Activated gamma-delta T cell treated with anti-CD3 and anti-CD28 coated beads, Interleukin-2, amount 50 U/mL, for 16 hours (primary cell): ENCODE results near the gene MSL3.
A peak's percentile ranks its signal among the peaks of the same experiment; 100 is the strongest.

Experiments used
- DNase-seq: peaks from one replicate; pipeline ENCODE4 v3.0.0-alpha.2; 2020; ENCODE audit warnings: low read depth

Gene MSL3, protein sequence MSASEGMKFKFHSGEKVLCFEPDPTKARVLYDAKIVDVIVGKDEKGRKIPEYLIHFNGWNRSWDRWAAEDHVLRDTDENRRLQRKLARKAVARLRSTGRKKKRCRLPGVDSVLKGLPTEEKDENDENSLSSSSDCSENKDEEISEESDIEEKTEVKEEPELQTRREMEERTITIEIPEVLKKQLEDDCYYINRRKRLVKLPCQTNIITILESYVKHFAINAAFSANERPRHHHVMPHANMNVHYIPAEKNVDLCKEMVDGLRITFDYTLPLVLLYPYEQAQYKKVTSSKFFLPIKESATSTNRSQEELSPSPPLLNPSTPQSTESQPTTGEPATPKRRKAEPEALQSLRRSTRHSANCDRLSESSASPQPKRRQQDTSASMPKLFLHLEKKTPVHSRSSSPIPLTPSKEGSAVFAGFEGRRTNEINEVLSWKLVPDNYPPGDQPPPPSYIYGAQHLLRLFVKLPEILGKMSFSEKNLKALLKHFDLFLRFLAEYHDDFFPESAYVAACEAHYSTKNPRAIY

DNA sequence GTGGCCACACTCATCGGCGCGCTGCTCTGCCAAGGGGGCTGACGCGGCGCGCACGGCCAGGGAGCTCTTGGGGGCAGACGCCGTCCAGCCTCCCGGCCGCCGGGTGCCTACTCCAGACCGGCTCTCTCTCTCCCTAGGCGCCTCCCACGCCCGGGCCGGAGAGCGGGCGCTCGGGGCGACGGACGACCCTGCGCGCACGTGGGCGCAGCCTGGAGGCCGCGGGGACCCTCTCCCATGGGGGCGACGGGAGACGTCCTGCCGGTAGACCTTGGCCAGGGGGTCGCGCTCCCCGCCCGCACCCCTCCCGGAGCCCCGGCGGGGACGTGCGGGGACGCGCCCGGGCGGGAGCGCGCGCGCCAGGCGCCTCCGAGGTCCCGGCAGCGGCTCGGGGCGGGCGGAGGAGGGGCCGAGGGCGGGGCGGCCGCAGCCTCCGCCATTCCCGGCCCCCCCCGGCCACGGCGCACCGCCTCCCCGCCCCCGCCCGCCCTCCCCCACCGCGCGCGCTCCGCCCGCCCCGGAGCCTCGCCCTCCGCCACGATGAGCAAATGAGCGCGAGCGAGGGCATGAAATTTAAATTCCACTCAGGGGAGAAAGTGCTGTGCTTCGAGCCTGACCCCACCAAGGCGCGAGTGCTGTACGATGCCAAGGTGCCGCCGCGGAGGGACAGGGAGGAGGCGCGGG, at the start of gene MSL3:
Gene MSL3 (plus strand): TSS at position 519 of the 681 bp plus-strand sequence. CDS start 27 bp downstream, at position 546.
- DNase-seq, result peak; percentile 12

DNA sequence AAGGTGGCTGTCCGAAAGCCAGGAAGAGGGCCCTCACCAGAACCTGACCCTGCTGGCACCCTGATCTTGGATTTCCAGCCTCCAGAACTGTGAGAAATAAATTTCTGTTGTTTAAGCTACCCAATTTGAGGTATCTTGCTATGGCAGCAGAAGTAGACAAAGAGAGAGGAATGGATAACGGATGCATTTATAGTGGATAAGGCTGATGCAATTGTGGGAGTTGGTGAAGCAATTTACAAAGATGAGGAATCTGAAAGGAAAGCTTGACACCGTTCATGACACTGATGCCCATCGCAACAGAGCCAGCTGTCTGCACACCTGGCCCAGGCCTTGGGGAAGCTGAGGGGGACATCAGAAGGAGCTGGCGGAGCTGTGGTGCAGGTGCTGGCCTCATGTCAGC, 35.7 kb upstream of the MSL3 start:
- no peak for DNase-seq

DNA sequence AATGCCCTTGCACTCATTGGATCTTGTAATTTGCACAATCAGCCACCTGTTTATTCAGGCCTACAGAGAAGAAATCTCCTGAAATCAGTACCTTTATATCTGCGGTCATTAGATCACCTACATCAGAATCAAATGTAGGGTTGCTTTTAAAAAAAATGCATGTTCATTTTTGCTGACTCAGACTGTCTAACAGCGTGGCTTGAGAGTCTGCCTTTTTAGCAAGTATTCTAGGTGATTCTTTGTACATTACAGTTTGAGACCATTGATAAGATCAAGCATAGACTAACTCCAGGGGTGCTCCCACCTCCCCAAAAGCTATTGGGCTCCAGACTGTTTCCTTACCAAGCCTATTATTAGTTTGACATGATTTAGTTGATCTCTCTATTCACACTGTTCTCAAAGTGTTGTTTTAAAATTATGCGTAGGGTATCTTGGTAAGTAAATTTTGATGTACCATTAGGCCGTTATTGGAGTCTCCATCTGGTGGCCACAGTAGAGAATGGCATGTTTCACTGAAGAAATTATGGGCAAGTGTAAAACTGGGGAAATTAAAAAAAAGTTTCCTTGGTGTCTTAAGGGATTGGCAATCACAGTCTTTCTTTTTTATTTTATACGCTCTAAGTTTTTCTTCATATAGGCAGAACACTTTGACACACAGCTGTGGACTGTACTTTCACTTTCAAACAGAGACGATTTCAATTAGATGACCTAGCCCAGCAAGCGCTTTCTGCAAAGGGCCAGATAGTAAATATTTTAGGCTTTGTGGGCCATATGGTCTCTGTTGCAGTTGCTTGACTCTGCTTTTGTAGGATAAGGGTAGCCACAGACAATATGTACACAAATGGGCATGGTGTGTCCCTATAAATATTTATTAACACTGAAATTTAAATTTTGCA, 33.7 kb upstream of the MSL3 start:
- DNase-seq, result no peak

DNA sequence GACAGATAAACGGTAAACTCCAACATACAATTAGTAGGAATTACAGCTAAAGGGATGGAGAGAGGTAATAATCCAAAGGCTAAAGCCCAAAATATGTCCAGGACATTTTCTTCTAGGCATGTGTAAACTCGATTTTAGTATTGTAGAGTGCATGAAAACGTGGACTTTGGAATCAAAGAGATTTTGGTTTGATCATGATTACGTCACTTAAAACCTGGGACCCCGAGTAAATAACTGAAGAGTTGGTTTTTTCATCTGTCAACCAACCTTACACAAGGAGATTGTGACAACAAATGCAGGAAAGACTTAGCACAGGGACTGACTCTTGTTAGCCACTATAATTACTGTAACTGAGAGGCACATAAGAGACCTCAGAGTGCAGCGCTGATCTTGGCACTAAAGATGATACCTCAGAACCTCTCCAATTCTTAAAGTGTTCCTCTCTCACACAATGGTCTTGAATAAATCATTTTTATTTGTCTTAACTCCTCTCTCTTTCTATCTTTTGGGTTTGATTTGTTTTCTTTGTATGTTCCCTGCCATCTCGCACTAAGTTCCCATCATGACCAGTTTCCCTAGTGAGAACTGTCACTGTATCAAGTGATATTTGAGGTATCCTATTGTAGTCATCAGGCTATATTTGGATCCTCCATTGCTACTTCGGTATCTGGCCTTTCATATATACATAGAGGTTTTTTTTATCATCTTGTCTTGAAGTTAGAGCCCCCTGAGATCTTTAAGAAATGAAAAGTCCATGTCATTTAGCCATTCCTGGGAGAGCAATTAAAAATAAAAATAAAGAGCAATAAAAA, 32.2 kb upstream of the MSL3 start:
- no peak for DNase-seq

DNA sequence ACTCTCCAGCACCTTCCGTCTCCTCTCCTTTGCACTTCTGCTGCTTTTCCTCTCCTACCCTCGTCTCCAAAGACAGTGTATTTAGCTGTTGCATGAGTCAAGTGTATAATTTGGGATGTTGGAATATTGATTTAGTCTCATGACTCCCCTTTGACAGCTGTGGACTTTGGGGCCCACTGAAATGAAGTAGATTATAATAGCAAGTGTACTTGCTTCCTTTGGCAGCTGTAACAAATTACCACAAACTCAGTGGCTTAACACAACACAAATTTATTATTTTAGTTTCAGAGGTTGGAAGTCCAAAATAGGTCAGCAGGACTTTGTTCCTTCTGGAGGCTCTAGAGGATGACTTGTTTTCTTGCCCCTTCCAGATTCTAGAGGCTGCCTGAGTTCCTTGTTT, 29.5 kb upstream of the MSL3 start:
- no peak for DNase-seq

DNA sequence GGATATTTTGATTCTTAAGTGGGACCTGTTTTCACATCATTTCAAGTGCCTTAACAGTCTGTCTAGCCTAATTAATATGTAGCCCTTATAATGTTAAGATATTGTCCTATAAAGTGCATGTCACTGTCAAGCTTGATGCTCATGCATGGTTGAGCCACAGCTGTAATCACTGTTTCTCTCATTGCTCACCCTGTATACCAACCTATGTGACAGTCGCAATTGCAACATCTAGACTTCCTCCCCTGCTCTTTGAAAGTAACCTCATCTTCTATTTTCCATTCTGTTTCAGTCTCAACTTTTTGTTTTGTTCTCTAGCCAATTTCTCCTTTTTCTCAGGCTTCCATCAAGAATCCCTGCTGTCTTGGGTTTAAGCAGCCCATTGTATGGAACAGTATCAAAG, 24.4 kb upstream of the MSL3 start:
- no peak for DNase-seq

DNA sequence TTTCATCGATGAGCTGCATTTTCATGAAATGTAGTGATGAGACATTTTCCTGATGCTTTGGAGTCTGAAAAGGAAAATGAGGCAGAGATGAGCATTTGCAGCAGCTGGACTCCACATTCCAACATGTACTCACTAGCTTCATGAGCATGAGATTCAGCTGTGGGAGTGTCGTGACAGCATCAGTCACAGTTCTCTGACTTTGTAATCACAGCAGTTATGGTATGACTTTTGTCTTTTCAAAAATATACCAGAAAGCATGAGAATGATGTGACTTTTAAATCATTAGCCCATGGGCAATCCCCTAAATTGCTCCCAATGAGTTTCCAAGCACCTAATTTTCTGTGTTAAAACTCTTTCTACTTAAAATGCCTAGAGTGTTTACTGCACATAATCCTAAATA, 18.3 kb upstream of the MSL3 start:
- no peak for DNase-seq

DNA sequence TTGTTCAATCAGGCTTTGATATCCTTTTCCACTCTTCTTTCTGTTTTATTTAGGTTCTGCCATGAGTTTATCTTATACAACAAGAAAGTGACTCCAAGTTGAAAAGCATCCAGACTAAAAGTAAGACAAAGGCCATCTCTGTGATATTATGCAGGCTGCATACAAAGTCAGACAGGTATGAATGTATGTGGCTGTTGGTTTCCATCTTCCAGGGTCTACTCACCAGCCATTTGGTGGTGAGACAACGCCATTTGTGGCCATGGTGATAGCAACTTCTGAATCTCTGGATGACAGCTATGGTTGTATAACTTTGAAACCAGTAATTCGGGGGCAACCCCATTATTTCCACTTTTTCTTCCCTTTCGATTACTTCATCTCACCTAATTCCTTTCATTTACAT, 17.2 kb upstream of the MSL3 start:
- no peak for DNase-seq

DNA sequence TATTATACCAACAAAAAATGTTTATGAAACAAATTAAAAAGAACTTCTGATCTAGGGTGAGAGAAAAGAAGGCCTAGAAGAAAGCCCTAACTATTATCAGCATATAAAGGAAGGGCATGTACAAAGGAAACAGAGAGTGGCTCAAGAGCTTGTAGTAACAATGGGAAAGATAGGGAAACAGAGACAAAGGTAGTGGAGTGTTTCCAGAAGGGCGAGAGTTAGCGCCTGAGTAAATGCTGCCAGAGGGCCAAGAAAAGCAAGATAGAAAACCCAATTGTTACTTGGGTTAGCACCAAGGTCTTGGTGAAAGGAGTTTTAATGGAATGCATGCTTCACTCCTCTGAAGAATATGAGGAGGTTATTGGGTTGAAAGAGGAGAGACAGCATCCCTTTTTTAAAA, 16.5 kb upstream of the MSL3 start:
- no peak for DNase-seq

DNA sequence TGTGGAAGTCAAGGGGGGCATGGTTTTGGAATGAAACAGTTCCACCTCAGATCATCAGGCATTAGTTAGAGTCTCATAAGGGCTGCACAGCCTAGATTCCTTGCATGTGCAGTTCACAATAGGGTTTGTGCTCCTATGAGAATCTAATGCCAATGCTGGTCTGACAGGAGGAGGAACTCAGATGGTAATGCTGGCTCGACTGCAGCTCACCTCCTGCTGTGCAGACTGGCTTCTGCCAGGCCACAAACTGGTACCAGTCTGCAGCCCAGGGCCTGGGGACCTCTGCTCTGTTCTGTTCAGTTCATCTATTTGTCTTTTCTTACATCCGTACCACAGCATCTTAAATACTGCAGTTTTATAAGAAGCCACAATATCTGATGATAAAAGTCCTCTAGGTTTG, 12.2 kb upstream of the MSL3 start:
- DNase-seq, result no peak

DNA sequence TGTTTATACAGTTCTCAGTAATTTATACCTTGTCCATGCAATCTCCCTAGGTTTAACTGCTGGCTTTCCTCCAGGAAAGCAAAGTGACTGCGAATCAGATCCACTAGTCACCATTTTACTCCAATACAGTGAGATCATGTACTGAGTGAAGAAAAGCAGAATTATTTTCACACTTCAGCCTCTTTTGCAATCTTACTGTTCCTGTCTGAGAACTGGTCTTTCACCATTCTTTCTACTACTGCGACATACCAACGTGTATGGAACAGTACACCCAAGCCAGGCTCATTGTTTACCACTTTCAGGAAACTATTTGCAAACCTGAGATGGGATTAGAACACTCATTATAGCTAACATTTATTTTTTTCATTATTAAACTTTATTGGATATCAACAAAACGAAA, 8.0 kb upstream of the MSL3 start:
- no peak for DNase-seq

DNA sequence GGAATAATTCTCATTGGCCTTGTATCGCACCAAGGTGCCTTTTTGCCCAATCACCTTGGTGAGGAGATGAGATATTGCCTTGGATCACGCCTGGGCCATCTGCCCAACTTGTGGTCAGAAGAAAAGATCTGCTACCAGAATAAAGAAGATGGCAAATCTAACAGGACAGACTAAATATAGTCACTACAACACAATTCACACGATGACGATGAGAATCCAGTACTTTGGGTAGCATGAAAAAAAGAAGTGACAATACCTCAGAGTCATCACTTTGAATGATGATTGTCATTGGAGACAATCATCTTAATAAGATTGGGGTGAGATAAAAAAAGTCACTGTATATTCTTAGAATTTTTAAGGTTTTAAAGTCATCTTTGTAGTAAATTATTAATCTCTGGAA, 7.3 kb upstream of the MSL3 start:
- DNase-seq, result no peak

DNA sequence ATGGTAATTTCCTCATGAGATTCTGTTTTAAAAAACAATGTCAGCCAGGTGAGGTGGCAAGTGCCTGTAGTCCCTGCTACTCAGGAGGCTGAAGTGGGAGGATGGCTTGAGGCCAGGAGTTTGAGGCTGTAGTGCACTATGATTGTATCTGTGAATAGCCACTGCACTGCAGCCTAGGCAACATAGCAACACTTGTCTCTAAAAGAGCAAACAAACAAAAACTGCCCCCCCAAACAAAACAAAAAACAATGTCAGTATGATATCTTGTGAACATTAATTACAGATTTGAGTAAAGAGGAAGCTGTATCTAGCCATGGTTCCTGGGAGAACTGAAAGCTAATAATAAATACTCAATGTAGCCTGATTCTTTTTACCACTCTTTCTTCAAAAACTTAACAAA, 6.8 kb upstream of the MSL3 start:
- no peak for DNase-seq

DNA sequence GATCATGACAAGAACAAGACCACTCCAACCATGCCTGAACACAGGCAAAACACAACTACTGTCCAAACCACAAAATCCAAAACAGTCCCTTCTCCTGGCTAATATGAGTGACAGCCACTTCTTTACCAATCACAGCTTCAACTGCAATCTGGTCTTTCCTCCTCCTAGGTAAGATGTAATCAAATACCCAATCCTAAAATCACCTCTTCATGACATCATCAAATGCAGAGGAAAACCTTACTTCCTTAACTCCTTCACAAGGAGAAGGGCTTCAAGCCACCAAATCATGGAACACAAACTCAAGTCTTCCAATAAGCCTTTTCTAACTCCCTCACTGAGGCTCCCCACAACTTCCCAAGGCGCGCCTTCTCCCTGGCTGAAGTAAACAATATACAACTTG, 4.4 kb upstream of the MSL3 start:
- no peak for DNase-seq

DNA sequence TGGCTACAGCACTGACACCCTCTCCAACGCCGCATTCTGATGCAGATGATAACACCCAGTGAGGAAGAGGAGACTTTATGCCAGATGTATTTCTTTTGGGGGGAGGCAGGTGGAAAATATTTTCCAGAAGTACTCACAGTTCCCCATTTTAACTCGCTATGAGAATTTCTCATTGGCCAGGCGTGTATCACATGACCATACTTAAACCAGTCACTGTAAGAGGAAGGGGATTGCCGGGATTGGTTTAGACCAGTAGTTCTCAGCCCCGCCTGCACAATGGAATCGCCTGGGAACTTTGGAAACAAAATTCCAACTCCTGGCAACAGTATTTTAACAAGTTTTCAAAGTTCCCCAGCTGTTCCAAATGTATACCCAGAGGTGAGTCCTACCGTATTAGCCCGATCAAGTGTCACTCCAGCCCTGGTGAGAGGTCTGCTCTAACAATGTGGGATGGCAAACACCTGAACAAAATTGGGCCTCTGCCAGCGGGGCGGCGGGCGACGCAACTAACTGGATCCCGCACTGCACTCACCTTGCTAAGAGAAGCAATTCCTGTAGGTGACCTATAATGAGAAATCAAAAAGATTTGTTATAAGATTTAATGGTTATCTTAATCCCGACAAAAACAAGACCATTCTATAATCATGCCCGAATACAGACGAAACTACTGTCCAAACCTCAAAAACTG, 2.9 kb upstream of the MSL3 start:
- DNase-seq, result no peak

DNA sequence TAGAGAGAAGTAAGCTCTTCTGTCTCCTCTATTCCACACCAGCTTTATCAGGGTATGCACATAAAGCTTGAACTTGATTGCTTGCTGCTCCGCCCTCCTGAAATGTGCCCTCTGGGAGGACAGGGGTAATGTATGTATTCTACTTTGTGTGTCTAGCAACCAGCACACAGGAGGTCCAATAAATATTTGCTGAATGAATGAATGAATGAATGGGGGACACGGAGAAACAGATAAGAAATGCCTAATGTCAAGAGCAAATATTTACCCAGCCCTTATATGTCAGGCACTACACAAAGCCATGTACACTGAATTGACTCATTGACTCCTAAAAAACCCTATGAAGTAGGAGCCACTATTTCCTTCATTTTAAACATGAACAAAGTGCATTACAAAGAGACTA, 2.3 kb upstream of the MSL3 start:
- no peak for DNase-seq

DNA sequence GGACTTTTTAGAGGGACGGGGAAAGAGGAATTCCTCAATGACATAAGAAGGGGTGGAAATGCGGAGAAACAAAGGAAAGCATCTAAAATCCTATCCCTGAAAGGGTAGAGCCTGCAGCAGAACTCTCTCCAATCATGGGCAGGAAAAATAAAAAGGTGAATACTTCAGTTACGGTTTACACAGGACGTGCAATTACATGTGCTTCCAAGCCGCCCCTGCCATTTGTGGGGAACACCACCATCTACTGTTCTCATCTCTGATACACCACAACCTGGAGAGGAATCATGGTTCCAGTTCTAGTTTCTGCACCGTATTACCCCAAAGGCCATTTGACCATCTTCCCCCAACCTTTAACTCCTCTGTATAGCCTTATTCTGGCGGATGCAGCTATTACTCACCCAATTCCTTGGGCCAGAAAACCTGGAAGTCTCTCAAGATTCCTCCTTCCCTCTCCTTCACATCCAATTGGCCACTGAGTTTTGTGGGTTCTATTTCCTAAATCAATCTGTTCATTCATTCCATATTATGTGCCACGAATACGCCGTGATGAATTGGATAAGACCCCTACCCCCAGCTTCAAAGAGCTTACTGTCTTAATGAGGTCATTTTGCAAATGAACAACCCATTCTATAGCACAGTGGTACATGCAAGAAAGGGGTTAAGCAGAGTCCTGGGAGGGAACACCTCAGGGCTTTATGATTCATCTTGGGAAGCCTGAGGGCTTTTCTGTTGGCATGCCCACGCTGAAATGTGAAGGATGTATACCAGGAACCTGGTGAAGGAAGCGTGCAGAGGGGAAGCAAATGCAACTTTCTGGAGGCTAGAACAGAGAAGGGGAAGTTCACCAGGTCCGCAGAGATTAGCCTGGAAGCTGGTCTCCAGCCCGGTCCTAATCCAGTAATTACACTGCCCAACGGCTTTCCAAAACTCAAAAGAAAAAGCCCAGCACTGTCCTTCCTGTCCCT, 1.4 kb upstream of the MSL3 start:
- DNase-seq, result no peak

DNA sequence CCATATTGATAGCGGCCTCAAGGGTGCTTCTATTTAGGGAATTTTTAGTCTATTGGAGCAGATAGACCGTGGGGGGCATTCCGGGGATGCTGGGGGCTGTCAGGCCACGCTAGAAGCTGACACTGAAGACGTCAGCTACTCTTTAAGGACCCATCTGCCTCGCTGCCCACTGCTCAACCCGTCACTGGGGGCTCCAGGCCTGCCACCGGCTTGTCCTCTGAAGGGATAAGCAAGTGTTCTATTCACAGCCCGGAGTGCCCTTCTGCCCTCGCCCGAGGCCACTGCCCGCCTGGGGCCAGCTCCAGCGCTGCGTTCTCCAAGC, 679 bp upstream of the MSL3 start:
- no peak for DNase-seq

DNA sequence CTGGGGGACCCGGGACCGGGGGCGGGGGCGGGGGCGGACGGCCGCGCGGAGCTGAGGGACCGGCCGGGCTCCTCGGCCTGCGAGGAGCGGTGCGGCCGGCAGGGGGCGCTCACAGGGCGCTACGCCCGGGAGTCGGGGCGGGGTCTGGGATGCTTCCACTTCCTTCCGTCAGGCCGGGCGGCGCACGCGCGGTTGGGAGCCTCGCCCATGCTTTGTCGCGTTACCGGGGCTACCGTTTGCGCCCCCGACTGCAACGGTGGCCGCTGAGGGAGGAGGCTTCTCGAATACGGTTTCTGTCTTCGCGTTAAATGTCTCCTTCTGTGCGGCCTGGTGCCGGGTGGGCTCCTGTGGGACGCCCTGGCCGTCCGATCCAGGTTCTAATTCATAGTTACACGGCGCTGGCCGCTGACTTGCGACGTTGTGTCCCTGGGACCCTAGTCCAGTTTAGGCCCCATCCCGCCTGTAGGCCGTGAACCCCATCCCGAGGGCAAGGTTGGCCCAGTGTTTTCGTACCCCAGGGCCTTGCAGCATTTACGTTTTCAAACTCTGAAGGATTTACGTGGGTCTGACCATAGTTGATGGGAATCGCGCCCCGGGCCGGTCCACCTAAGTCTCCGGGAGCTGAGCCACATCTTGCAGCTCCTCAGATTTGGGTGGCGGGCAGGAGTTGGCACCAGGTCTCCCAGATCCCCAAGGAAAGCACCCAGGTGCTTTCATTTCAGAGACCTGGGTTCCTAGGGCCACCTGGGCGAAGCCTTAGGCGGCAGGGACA, 549 bp downstream of the MSL3 start:
- peak; percentile 79 for DNase-seq

DNA sequence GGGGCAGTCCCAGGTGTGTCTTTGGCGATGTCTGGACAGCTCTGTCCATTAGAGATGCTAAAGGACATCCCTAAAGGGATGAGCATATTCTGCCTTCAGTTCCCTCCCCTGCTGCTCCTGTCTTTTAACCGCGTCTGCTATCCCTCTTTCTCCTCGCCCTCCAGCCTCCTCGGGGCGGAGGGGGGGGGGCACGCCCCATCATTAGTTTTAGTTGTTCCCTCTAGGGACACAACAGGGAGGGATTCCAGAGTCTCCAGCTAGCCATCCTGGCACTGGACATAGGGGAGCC, 1.1 kb downstream of the MSL3 start:
- no peak for DNase-seq
